Activated naive CD8-positive, alpha-beta T cell (primary cell): ENCODE data around the gene CAMTA1.

Source experiments
- H3K27ac Mint-ChIP-seq: one replicate; pipeline ENCODE4 v1.8.0; 2021; ENCODE audit warnings: mixed read lengths
- H3K27me3 Mint-ChIP-seq: one replicate; pipeline ENCODE4 v1.8.0; 2021; ENCODE audit warnings: mixed read lengths
- H3K36me3 Mint-ChIP-seq: one replicate; pipeline ENCODE4 v1.8.0; 2021; ENCODE audit warnings: mixed read lengths
- H3K4me1 Mint-ChIP-seq: one replicate; pipeline ENCODE4 v1.8.0; 2021; ENCODE audit warnings: low read depth, mixed read lengths
- H3K4me3 Mint-ChIP-seq: one replicate; pipeline ENCODE4 v1.8.0; 2021; ENCODE audit warnings: mild to moderate bottlenecking, mixed read lengths
- H3K9me3 Mint-ChIP-seq: one replicate; pipeline ENCODE4 v1.8.0; 2021; ENCODE audit warnings: low read depth, mixed read lengths

Gene CAMTA1

GRCh38 chr1:7388141-7388487 is 602.9 kb downstream of the CAMTA1 start:
- no peaks in the 10 kb centered on the region for H3K9me3 Mint-ChIP-seq
- no peak overlapping the region for H3K27ac Mint-ChIP-seq
- H3K36me3 Mint-ChIP-seq, result no peaks in the 10 kb centered on the region
- H3K4me1 Mint-ChIP-seq, result no peaks in the 10 kb centered on the region
- peaks cover 4% of the 10 kb centered on the region for H3K27me3 Mint-ChIP-seq
- H3K4me3 Mint-ChIP-seq, result no peak overlapping the region

- H3K4me1 Mint-ChIP-seq, result no peaks in the 10 kb centered on the region
- H3K9me3 Mint-ChIP-seq, result no peaks in the 10 kb centered on the region
- H3K4me3 Mint-ChIP-seq, result no peak overlapping the region
- H3K27ac Mint-ChIP-seq, result no peak overlapping the region
- H3K36me3 Mint-ChIP-seq, result no peaks in the 10 kb centered on the region
- peaks cover 2% of the 10 kb centered on the region for H3K27me3 Mint-ChIP-seq
Observed at GRCh38 chr1:7388488-7389185, 603.4 kb downstream of the CAMTA1 start.

DNA sequence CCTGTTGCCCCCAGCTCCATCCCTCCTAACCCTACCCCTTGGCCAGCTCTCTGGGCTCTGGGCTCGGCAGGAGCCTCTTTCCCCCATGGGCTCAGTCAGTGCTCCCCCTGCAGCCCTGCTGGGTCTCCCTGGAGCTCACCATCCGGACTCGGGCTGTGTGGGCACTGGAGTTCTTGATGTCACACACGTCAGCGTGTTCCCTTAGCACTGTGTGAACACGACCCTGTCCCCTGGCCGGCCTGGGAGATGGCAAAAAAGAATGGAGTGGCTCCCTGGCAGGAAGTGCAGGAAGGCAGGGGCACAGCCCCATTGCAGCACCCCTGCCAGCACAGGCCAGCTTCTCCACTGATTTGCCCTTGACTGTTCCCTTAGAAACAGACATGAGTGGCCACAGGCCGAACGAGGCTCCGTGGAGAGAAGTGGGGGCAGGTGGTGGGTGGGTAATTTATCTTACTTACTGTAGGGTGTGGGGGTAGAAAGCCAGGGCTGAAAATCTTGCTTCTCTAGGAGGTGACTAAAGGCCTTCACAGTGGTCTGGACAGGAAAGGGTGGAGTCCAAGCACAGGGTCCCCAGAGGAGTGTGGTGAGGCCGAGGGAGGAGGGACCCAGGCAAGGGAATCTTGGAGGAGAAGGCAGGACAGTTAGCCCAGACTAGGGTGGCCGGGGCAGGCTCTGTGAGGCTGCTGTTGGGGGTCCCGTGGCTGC is 604.1 kb downstream of the CAMTA1 start:
- H3K9me3 Mint-ChIP-seq, result no peaks in the 10 kb centered on the region
- H3K36me3 Mint-ChIP-seq, result no peaks in the 10 kb centered on the region
- no peak overlapping the region for H3K4me3 Mint-ChIP-seq
- H3K27me3 Mint-ChIP-seq, result peaks cover 2% of the 10 kb centered on the region
- H3K4me1 Mint-ChIP-seq, result no peaks in the 10 kb centered on the region
- H3K27ac Mint-ChIP-seq, result no peak overlapping the region

- no peaks in the 10 kb centered on the region for H3K9me3 Mint-ChIP-seq
- H3K36me3 Mint-ChIP-seq, result no peaks in the 10 kb centered on the region
- H3K27ac Mint-ChIP-seq, result no peak overlapping the region
- H3K27me3 Mint-ChIP-seq, result peaks cover 2% of the 10 kb centered on the region
- no peaks in the 10 kb centered on the region for H3K4me1 Mint-ChIP-seq
- no peak overlapping the region for H3K4me3 Mint-ChIP-seq
Observed at GRCh38 chr1:7389906-7390603, 604.8 kb downstream of the CAMTA1 start.

DNA sequence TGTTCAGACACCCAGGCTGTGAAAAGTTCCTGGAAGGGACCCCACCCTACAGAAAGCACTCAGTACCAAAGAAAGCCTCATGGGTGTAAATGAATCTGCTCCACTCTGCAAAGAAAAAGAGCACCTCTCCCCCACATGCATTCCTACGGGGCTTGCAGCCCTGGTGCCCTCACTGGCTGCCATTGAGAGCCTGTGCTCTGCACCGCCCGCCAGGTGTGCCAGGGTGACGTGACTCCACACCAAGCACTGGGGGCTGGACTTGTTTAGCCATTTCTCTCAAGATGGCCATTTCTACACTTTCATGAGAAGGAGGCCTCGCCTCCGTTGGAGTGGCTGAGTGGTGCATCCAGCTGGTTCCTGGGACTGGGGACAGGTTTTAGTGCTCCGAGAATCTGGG is 605.3 kb downstream of the CAMTA1 start:
- H3K9me3 Mint-ChIP-seq, result no peaks in the 10 kb centered on the region
- H3K4me1 Mint-ChIP-seq, result no peaks in the 10 kb centered on the region
- no peak overlapping the region for H3K27ac Mint-ChIP-seq
- H3K4me3 Mint-ChIP-seq, result no peak overlapping the region
- no peaks in the 10 kb centered on the region for H3K36me3 Mint-ChIP-seq
- peaks cover 4% of the 10 kb centered on the region for H3K27me3 Mint-ChIP-seq

DNA sequence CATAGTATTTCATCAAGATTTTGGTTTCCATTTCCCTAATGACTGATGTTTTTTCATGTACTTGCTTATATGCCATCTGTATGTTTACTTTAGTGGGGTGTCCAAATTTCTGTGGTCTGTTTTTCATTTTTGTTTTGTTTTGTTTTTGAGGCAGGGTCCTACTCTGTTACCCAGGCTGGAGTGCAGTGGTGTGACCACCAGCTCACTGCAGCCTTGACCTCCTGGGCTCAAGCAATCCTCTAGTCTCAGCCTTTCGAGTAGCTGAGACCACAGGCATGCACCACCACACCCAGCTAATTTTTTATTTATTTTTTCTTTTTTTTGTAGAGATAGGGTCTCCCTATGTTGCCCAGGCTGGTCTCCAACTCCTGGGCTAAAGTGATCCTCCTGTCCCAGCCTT is 607.9 kb downstream of the CAMTA1 start:
- no peaks in the 10 kb centered on the region for H3K36me3 Mint-ChIP-seq
- no peaks in the 10 kb centered on the region for H3K4me1 Mint-ChIP-seq
- peaks cover 14% of the 10 kb centered on the region for H3K27me3 Mint-ChIP-seq
- H3K4me3 Mint-ChIP-seq, result no peak overlapping the region
- H3K9me3 Mint-ChIP-seq, result peaks cover 8% of the 10 kb centered on the region
- no peak overlapping the region for H3K27ac Mint-ChIP-seq

DNA sequence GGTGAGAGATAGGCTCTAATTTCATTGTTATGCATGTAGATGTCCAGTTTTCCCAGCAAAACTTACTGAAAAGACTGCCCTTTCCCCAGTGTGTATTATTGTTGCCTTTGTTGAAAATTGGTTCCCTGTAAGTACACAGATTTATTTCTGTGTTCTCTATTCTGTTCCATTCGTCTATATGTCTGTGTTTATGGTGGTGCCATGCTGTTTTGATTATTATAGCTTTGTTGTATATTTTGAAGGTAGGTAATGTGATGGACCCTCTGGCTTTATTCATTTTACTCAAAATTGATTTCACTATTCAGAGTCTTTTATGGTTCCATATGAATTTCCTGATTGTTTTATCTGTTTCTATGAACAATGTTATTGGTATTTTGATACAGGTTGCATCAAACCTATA is 610.0 kb downstream of the CAMTA1 start:
- Mint-ChIP-seq H3K4me1 (no peaks in the 10 kb centered on the region), H3K27me3 (peaks cover 22% of the 10 kb centered on the region), H3K9me3 (peaks cover 20% of the 10 kb centered on the region), H3K27ac (no peak overlapping the region), H3K4me3 (no peak overlapping the region), H3K36me3 (peaks cover 2% of the 10 kb centered on the region)

- peaks cover 2% of the 10 kb centered on the region for H3K36me3 Mint-ChIP-seq
- no peaks in the 10 kb centered on the region for H3K4me1 Mint-ChIP-seq
- H3K27ac Mint-ChIP-seq, result no peak overlapping the region
- no peak overlapping the region for H3K4me3 Mint-ChIP-seq
- peaks cover 23% of the 10 kb centered on the region for H3K9me3 Mint-ChIP-seq
- peaks cover 34% of the 10 kb centered on the region for H3K27me3 Mint-ChIP-seq
Observed at GRCh38 chr1:7398982-7399381, 613.7 kb downstream of the CAMTA1 start.

GRCh38 chr1:7399514-7400125 is 614.4 kb downstream of the CAMTA1 start:
- H3K4me1 Mint-ChIP-seq, result no peaks in the 10 kb centered on the region
- peaks cover 23% of the 10 kb centered on the region for H3K9me3 Mint-ChIP-seq
- H3K27ac Mint-ChIP-seq, result no peak overlapping the region
- peaks cover 34% of the 10 kb centered on the region for H3K27me3 Mint-ChIP-seq
- H3K36me3 Mint-ChIP-seq, result peaks cover 2% of the 10 kb centered on the region
- H3K4me3 Mint-ChIP-seq, result no peak overlapping the region

DNA sequence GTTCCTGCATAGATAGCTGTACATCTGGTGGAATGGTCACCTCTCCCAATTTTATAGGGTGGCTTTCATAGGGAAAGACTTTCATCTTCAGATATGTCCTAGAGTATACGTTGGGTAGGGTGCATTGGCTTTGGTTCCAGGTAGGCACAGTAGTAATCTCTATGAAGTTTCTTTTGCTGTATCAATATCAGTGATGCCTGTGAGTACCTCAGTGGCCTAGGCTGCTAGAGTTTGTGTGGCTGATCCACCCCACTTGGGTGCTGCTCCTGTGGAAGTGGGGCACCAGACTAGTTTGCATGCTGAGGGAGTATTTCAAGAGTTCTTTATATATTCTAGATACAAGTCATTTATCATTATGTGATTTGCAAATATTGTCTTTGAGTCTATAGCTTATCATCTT is 615.3 kb downstream of the CAMTA1 start:
- Mint-ChIP-seq H3K27me3 (peaks cover 32% of the 10 kb centered on the region), H3K36me3 (peaks cover 2% of the 10 kb centered on the region), H3K4me3 (no peak overlapping the region), H3K9me3 (peaks cover 23% of the 10 kb centered on the region), H3K4me1 (no peaks in the 10 kb centered on the region), H3K27ac (no peak overlapping the region)

GRCh38 chr1:7401814-7402547 is 616.7 kb downstream of the CAMTA1 start:
- no peak overlapping the region for H3K27ac Mint-ChIP-seq
- peaks cover 16% of the 10 kb centered on the region for H3K9me3 Mint-ChIP-seq
- H3K4me1 Mint-ChIP-seq, result no peaks in the 10 kb centered on the region
- peaks cover 25% of the 10 kb centered on the region for H3K27me3 Mint-ChIP-seq
- peaks cover 2% of the 10 kb centered on the region for H3K36me3 Mint-ChIP-seq
- no peak overlapping the region for H3K4me3 Mint-ChIP-seq

GRCh38 chr1:7402548-7402850 is 617.2 kb downstream of the CAMTA1 start:
- Mint-ChIP-seq H3K27me3 (peaks cover 23% of the 10 kb centered on the region), H3K9me3 (peaks cover 16% of the 10 kb centered on the region), H3K4me1 (no peaks in the 10 kb centered on the region), H3K27ac (no peak overlapping the region), H3K4me3 (no peak overlapping the region), H3K36me3 (peaks cover 2% of the 10 kb centered on the region)

DNA sequence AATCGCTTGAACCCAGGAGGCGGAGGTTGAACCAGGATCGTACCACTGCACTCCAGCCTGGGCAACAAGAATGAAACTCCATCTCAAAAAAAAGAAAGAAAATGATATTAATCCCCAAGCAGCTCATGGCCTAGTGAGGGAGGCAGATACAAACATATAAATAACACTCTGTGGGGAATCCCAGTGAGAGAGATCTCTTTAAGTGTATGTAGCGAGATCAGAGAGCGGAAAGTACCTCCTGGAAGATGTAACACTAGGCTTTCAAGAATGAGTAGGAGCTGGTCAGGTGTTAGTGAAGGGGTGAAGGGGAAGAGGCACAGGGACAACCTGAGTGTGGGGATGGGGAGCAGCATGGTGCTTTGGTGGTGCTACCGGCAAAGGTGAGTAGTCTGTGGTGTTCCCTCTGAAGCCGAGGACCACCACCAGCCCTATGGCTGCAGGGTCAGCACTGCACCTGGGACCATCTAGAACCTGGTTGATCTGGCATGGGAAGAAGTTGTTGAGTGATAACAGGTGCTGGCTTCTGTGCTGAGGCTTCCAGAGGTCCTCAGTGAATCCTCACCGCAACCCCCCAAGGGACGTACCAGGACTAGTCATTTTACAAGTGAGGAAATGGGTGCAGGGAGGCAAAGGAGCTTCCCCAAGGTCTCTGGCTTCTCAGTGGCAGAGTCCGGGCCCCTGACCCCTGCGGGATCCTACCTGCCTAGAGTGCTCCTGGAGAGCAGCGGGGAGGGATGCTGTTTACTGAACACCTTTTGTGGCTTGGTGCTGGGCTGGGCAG is 618.2 kb downstream of the CAMTA1 start:
- peaks cover 16% of the 10 kb centered on the region for H3K9me3 Mint-ChIP-seq
- no peaks in the 10 kb centered on the region for H3K4me1 Mint-ChIP-seq
- peaks cover 20% of the 10 kb centered on the region for H3K27me3 Mint-ChIP-seq
- no peak overlapping the region for H3K4me3 Mint-ChIP-seq
- H3K36me3 Mint-ChIP-seq, result peaks cover 2% of the 10 kb centered on the region
- H3K27ac Mint-ChIP-seq, result no peak overlapping the region

- no peak overlapping the region for H3K27ac Mint-ChIP-seq
- H3K4me3 Mint-ChIP-seq, result no peak overlapping the region
- no peaks in the 10 kb centered on the region for H3K4me1 Mint-ChIP-seq
- H3K27me3 Mint-ChIP-seq, result peaks cover 16% of the 10 kb centered on the region
- H3K36me3 Mint-ChIP-seq, result peaks cover under 1% of the 10 kb centered on the region
- peaks cover 14% of the 10 kb centered on the region for H3K9me3 Mint-ChIP-seq
Observed at GRCh38 chr1:7404046-7404742, 618.9 kb downstream of the CAMTA1 start.
